Activated B cell treated with CpG ODN at 0.5 μM for 24 hours (primary cell): ENCODE results near the gene DDIT4. TPM values are rescaled to one million over a fixed set of nuclear protein-coding genes. Genes with fewer than 3 reads are reported as not detected.

Experiments used
- ATAC-seq: fragments of 200-7000 bp; cut with Tn5 transposase; one replicate; pipeline ENCODE4 v1.10.0; 2021; ENCODE audit warnings: low read depth, mild to moderate bottlenecking, moderate library complexity
- CTCF ChIA-PET: fragments of 350-600 bp; sonication (Branson Sonifier 250); formaldehyde crosslinking; loops from one replicate; lab custom pipeline; 2021; ENCODE audit warnings: antibody characterized with exemption; lab: Charles Lee
- POLR2A ChIA-PET: fragments of 350-600 bp; sonication (Branson Sonifier 250); formaldehyde crosslinking; loops from one replicate; lab custom pipeline; 2021; ENCODE audit warnings: antibody characterized with exemption; lab: Charles Lee
- DNase-seq: peaks from one replicate; pipeline ENCODE4 v3.0.0; 2022
- H3K27ac Mint-ChIP-seq: one replicate; pipeline ENCODE4 v1.8.0; 2020; ENCODE audit warnings: mixed read lengths
- H3K27me3 Mint-ChIP-seq: one replicate; pipeline ENCODE4 v1.8.0; 2021; ENCODE audit warnings: mixed read lengths
- H3K36me3 Mint-ChIP-seq: one replicate; pipeline ENCODE4 v1.8.0; 2021; ENCODE audit warnings: low read depth, mixed read lengths
- H3K4me1 Mint-ChIP-seq: one replicate; pipeline ENCODE4 v1.8.0; 2021; ENCODE audit warnings: mixed read lengths
- H3K4me3 Mint-ChIP-seq: one replicate; pipeline ENCODE4 v1.8.0; 2020; ENCODE audit warnings: mild to moderate bottlenecking, mixed read lengths
- H3K9me3 Mint-ChIP-seq: one replicate; pipeline ENCODE4 v1.8.0; 2020; ENCODE audit warnings: mixed read lengths
- CTCF ChIP-seq: fragments of 200-600 bp; IDR thresholded peaks from one replicate; pipeline ENCODE4 v1.8.0; 2022; ENCODE audit warnings: antibody characterized with exemption, mild to moderate bottlenecking
- intact Hi-C: fragments of 100-400 bp; cut with micrococcal nuclease; formaldehyde crosslinking; loops from one replicate; pipeline ENCODE4 v1.15.1; 2024
- total RNA-seq: library from RNA; stranded (reverse); gene quantifications from 2 replicates; pipeline ENCODE4 v1.2.3, GENCODE V29; 2022

DDIT4 gene
- total RNA-seq, 1 donor from 2014 or later, result 175 TPM

- no peak for DNase-seq
- Mint-ChIP-seq H3K36me3 (peaks cover 9% of the 10 kb centered on the region), H3K9me3 (no peaks in the 10 kb centered on the region), H3K27me3 (no peaks in the 10 kb centered on the region), H3K4me1 (peaks cover 72% of the 10 kb centered on the region), H3K4me3 (peak overlapping the region; percentile 13), H3K27ac (peak overlapping the region; percentile 37)
- ATAC-seq, result peak; percentile 47
- TF ChIP-seq CTCF, result no peak
- ChIA-PET POLR2A (interaction anchor here (0.7 to 10.7 kb wide), 5 partner anchors 27 to 89 kb away, joined by 3 to 155 read pairs (median 9); partner anchors contain the start of genes ANAPC16, ASCC1 and DDIT4), CTCF (interaction anchor here (0.5 kb wide), 1 partner anchor 106 kb away, joined by 3 read pairs; no protein-coding TSS in a partner anchor)
- intact Hi-C loops, result no loop called here
Observed at GRCh38 chr10:72242675-72243074, 31.0 kb upstream of the DDIT4 start.

GRCh38 chr10:72243822-72244437 lies 29.8 kb upstream of the DDIT4 start:
- intact Hi-C loops, result no loop called here
- H3K4me3 Mint-ChIP-seq, result no peak overlapping the region
- no peaks in the 10 kb centered on the region for H3K27me3 Mint-ChIP-seq
- H3K36me3 Mint-ChIP-seq, result peaks cover 4% of the 10 kb centered on the region
- H3K4me1 Mint-ChIP-seq, result peaks cover 82% of the 10 kb centered on the region
- ATAC-seq (no peak), DNase-seq (no peak)
- TF ChIP-seq CTCF, result no peak
- ChIA-PET CTCF (interaction anchor here (1.1 to 1.5 kb wide), 4 partner anchors 20 to 93 kb away, joined by 3 to 4 read pairs (median 4); no protein-coding TSS in a partner anchor), POLR2A (interaction anchor here (0.5 to 10.7 kb wide), 10 partner anchors 8 to 88 kb away, joined by 3 to 155 read pairs (median 4); partner anchors contain the start of genes ANAPC16, ASCC1 and DDIT4)
- peak overlapping the region; percentile 67 for H3K27ac Mint-ChIP-seq
- H3K9me3 Mint-ChIP-seq, result no peaks in the 10 kb centered on the region

GRCh38 chr10:72244573-72245038 lies 29.1 kb upstream of the DDIT4 start:
- TF ChIP-seq CTCF, result no peak
- ChIA-PET CTCF (interaction anchor here (1.1 to 1.5 kb wide), 4 partner anchors 21 to 93 kb away, joined by 3 to 4 read pairs (median 3); no protein-coding TSS in a partner anchor), POLR2A (interaction anchor here (0.6 to 10.7 kb wide), 8 partner anchors 10 to 87 kb away, joined by 3 to 155 read pairs (median 4); partner anchors contain the start of genes ANAPC16, ASCC1 and DDIT4)
- ATAC-seq (no peak), DNase-seq (no peak)
- Mint-ChIP-seq H3K27me3 (no peaks in the 10 kb centered on the region), H3K4me1 (peaks cover 84% of the 10 kb centered on the region), H3K36me3 (peaks cover 3% of the 10 kb centered on the region), H3K9me3 (no peaks in the 10 kb centered on the region), H3K4me3 (no peak overlapping the region), H3K27ac (peak overlapping the region; percentile 67)
- intact Hi-C loops, result no loop called here

GRCh38 chr10:72245949-72246525 lies 27.7 kb upstream of the DDIT4 start:
- no peak for DNase-seq
- Mint-ChIP-seq H3K36me3 (no peaks in the 10 kb centered on the region), H3K27me3 (no peaks in the 10 kb centered on the region), H3K27ac (peak overlapping the region; percentile 67), H3K4me3 (no peak overlapping the region), H3K4me1 (peaks cover 90% of the 10 kb centered on the region), H3K9me3 (no peaks in the 10 kb centered on the region)
- intact Hi-C loops, result no loop called here
- POLR2A ChIA-PET, result interaction anchor here (0.6 to 10.7 kb wide), 11 partner anchors 8 to 89 kb away, joined by 3 to 155 read pairs (median 20); partner anchors contain the start of genes ANAPC16, ASCC1 and DDIT4
- no peak for TF ChIP-seq CTCF
- CTCF ChIA-PET, result interaction anchor here (1.0 to 1.4 kb wide), 2 partner anchors 15 to 89 kb away, joined by 3 to 7 read pairs; no protein-coding TSS in a partner anchor
- ATAC-seq, result no peak
